Endothelial cell of coronary artery (primary cell): ENCODE measurements around the gene PACSIN1. TPM values are rescaled to one million over a fixed set of nuclear protein-coding genes. Genes with fewer than 3 reads are reported as not detected.

Experiments used
- total RNA-seq: library from RNA; depleted of rRNA; stranded (reverse); fragments of >200 nt; gene quantifications from 2 replicates; pipeline ENCODE4 v1.2.3, GENCODE V29; 2014

PACSIN1 gene
- not detected in 2 replicates for total RNA-seq

DNA sequence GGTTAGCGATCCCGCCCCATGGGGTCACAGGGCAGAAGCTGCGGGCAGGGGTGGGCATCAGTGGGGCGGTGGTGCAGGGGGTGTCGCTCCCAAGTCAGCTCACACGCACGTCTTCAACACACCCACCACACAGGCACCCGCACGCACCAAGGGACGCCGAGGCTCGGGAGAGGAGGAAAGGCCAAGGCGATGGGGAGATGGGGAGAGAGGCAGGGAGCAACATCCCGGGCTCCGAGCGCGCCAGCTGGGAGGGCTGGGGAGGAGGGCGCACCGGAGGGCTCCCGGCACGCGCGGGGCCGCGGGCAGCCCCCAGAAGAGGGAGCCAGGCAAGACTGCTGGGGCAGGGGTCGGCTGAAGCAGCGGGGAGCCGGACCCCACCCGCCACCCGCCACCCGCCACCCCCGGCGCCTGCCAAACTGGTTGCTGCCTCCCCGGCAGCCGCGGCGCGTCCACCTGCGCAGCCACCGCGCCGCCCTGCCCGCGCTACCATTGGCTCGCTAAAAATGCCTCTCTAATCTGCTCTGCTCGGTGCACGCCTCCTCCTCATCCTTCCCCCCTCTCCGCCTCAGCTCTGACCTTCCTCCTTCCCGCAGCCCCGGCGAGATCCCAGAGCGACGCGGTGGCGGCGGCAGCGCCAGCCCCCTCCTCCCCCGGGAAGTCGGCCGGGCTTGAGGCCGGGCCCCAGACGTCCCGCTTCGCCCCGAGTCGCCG is at the start of gene PACSIN1:
Gene PACSIN1 (plus strand): TSS at position 546 of the 711 bp plus-strand sequence. CDS start 60,230 bp downstream, outside the sequence.

GRCh38 chr6:34425498-34426410 is 40.1 kb upstream of the PACSIN1 start, which contains the start of gene RPS10:
RPS10 (minus strand) TSS chr6:34426069; CDS start chr6:34425221, 848 bp downstream.

GRCh38 chr6:34556031-34556471 is 90.2 kb downstream of the PACSIN1 start, which contains the start of gene SPDEF:
SPDEF (minus strand) TSS chr6:34556329; CDS start chr6:34544455, 11,874 bp downstream.

Other genes starting within 250 kb of the PACSIN1 start
- gene HMGA1, start 229.2 kb upstream of the PACSIN1 start, total RNA-seq, result 162 and 174 TPM in 2 replicates
- gene SMIM29, start 217.1 kb upstream of the PACSIN1 start, total RNA-seq, result 16.6 and 21.3 TPM in 2 replicates
- gene NUDT3, start 73.4 kb upstream of the PACSIN1 start, total RNA-seq, result 18.2 and 21.6 TPM in 2 replicates
- 2,279 and 2,456 TPM in 2 replicates for gene RPS10, start 40.0 kb upstream of the PACSIN1 start, total RNA-seq
- not detected in 2 replicates for gene SPDEF, start 90.3 kb downstream of the PACSIN1 start, total RNA-seq
- 28.2 and 36.9 TPM in 2 replicates for gene ILRUN, start 230.7 kb downstream of the PACSIN1 start, total RNA-seq